Transverse colon (tissue), 4 donors: Measurements from ENCODE around the gene SPOCK3.

Experiments used
- CTCF ChIP-seq, 5 experiments: fragments of 200-600 bp in 3 of 5; fragments of 450-650 bp in 2 of 5; sonication (generic) in 3 of 5; IDR thresholded peaks; 1 replicate in 2 of 5; 2 replicates in 3 of 5; pipeline ENCODE4 v1.5.1; 2016 to 2017; ENCODE audit warnings: antibody characterized with exemption in 5 of 5, inconsistent platforms in 3 of 5, mild to moderate bottlenecking in 2 of 5, moderate library complexity in 1 of 5
- EP300 ChIP-seq: sonication (generic); formaldehyde crosslinking; IDR thresholded peaks from one replicate; pipeline ENCODE4 v1.6.1; 2017; ENCODE audit warnings: antibody characterized with exemption, low read depth
- POLR2A ChIP-seq: fragments of 450-650 bp; IDR thresholded peaks from one replicate; pipeline ENCODE4 v1.6.1; 2016; ENCODE audit warnings: antibody characterized with exemption, mild to moderate bottlenecking, moderate library complexity
- POLR2AphosphoS5 ChIP-seq, 3 donors: sonication (generic); formaldehyde crosslinking; IDR thresholded peaks; one replicate each; pipeline ENCODE4 v1.6.1; 2016; ENCODE audit warnings: antibody characterized with exemption in 3 of 3

- no peak for TF ChIP-seq CTCF (IDR thresholded peaks at IDR 0.05)
- TF ChIP-seq EP300, result no peak
- TF ChIP-seq POLR2AphosphoS5 (IDR thresholded peaks at IDR 0.05), result no peak
- TF ChIP-seq POLR2A, result no peak
These were observed 198.9 kb downstream of the SPOCK3 start for GRCh38 chr4:167035390-167035789.
